GM19372 (cell line): Measurements from ENCODE around the gene OR7A17.

ENCODE experiments used
- ATAC-seq: cut with Tn5 transposase; IDR thresholded peaks from one replicate; pipeline ENCODE4 v1.9.1; 2021; ENCODE audit warnings: mild to moderate bottlenecking, low read depth, moderate library complexity; ENCODE audit not compliant: unreplicated experiment

The OR7A17 gene

GRCh38 chr19:14886032-14886431 is at the start of gene OR7A17:
Gene OR7A17 (minus strand): TSS chr19:14886132. CDS start chr19:14881355, 4,777 bp downstream.
- no peak for ATAC-seq

DNA sequence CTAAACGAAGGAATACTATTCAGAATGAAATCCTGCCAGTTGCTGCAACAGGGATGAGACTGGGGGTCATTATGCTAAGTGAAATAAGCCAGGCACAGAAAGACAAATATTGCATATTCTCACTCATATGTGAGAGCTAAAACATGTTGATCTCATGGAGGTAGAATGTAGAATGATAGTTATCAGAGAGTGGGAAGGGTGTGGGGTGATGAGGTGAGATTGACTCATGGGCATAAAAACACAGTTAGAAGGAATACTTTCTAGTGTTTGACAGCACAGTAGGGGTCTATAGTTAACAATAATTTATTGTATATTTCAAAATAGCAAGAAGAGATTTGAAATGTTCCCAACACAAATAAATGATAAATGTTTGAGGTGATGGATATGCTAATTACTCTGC is 47.6 kb upstream of the OR7A17 start:
- ATAC-seq, result no peak

DNA sequence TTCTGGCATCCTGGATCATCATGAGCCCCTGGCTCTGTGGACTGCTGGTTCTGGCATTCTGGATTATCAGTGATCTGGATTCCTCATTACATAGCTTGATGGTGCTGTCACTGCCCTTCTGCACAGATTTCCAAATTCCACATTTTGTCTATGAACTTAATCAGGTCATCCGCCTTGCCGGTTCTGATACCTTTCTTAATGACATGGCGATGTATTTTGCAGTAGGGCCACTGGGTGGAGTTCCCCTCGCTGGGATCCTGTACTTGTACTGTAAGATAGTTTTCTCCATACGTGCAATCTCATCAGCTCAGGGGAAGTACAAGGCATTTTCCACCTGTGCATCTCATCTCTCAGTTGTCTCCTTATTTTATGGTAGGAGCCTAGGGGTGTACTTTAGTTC is 30.9 kb upstream of the OR7A17 start:
- no peak for ATAC-seq

GRCh38 chr19:14915116-14915515 is 29.2 kb upstream of the OR7A17 start:
- ATAC-seq, result no peak

DNA sequence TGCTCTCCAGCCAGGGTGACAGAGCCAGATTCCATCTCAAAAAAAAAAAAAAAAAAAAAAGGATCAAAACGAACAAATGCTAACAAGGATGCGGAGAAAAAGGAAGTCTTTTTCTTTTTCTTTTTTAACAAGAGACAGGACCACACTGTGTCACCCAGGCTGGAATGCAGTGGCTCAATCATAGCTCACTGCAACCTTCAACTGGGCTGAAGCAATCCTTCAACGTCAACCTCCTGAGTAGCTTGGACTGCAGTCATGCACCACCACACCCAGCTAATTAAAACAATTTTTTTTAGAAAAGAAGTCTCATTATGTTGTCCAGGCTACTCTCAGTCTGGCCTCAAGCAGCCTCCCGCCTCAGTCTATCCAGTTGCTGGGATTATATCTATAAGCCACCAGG is 20.8 kb upstream of the OR7A17 start:
- ATAC-seq, result no peak

- ATAC-seq, result no peak
These were observed 15.8 kb upstream of the OR7A17 start for GRCh38 chr19:14901675-14902260.

DNA sequence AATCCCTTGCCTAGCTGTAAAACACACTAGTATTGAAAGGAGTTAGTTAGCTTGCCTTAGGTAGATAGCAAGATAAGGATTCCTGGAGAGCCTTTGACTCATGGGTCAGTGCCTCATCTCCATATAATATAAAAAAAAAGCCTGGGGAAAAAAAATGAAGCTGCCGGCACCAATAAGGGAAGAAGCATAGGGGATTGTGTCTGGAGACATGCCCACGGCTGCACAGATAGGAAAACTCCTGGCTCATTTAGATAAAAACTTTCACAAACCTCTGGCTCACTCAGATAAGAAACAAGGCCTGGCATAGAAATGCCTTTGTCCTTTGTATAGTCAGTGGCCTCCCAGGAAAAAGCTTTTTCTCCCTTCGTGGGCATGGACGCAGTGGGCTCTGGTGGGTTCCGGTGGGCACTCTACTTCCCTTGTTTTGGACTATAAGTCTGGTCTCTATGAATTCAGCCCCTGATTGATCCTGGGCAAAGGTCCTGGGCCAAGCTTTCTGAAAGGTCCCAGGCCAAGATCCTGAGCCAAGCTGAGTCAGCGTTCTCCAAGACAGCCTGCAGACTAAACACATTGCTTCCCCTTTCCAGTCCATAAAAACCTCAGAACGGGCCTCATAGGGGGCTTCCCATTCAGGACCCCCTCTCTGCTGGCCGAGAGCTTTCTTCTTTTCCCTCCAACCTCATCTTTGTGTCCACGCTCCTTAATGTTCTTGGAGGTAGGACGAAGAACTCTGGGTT is 4.9 kb upstream of the OR7A17 start:
- ATAC-seq, result no peak

DNA sequence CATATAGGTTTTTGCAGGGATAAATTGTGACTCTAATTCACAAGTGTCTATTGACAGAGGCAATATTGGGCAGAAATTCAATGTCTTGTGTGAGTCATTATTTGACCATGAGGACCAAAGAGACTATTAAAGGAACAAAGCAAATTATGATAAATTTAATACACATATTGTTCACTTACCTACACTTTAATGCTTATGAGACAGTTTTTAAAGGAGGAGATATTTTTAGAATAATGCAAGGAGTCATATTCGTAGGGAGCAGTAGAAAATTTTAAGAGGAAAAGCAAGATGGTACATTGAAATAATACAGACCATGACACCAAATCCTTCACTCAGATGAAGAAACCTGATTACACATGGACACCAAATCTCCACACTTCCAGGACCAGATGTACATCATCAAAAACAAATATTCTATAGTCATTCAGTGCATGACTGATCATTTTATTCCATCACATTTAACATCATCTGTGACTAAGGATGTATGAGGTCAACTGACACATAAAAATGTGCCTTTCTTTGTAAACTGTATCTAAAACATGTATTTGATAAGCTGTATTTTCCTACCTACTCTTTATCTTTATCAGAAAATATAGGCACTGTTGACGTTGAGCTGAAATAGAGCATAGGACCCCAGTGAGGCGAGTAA is 4.2 kb upstream of the OR7A17 start:
- no peak for ATAC-seq

DNA sequence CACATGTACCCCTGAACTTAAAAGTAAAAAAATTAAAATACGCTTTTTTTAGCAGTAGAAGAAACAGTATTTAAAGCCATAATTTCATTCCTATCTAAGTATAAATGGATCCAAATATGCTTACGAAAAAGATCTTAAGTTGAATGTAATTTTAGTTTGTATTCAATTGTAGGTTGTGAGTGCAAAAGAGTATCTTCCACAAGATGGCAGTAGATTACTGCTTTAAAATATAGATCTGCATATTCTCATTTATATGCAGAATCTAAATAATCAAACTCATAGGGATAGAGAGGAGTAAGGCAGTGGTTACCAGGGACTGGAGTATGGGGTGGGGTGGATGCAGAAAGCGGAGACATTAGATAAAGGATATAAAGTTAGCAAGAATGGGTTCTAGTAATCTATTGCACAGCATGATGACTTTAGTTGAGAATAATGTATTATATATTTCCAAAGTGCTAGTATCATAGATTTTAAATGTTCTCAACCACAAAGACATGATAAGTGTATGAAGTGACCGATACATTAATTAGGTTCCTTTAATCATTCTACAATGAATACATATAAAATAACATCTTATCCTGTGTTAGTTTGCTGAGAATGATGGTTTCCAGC is 14.2 kb downstream of the OR7A17 start:
- no peak for ATAC-seq

DNA sequence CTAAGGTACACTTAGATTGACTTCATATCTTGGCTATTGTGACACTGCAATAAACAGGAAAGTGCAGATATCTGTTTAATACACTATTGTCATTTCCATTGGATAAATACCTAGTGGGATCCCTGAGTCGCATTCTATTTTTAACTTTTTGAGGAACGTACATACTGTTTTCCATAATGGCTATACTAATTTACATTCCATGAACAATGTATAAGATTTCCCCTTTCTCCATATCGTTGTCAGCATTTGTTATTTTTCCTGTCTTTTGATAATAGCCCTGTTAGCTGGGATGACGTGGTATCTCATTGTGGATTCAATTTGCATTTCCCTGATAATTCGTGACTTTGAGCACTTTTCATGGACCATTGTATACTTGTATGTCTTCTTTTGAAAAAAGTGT is 17.4 kb downstream of the OR7A17 start:
- ATAC-seq, result no peak

DNA sequence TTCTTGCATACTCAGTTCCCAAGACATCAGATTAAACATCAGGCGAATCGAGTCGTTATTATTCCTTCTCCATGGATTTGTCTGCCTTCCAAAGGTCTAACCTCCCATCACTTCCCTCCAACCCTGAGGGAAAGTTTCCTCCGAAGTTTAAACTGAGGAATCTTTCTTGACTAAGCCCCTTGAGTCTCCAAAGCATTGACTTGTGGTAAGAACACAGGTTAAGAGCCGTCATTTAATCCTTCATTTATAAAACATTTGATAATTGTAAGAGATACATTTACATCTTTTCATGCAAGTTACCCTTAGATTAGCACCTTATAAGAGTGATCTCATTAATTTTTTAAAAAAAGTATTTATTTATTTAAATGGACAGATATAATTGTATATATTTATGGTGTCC is 37.1 kb downstream of the OR7A17 start, which contains the start of gene OR7A10:
Gene OR7A10, minus strand, starts transcription at position 101 of the 400 bp plus-strand sequence. CDS start 7,045 bp downstream, outside the sequence.
- no peak for ATAC-seq

GRCh38 chr19:14843578-14843977 is 42.4 kb downstream of the OR7A17 start:
- ATAC-seq, result no peak

DNA sequence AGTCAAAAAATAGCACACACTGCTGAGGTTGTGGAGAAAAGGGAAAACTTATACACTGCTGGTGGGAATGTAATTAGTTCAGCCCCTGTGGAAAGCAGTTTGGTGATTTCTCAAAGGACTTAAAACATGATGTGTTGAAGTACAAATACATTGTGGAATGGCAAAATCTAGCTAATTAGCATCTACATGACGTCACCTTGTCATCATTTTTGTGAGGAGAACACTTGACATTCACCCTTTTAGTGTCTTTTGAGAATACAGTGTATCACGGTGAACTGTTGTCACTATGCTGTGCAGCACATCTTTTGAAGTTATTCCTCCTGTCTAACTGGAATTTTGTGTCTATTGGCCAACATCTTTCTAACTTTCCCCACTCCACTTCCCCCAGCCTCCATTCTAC is 42.8 kb downstream of the OR7A17 start:
- no peak for ATAC-seq

- ATAC-seq, result no peak
These were observed 45.7 kb downstream of the OR7A17 start for GRCh38 chr19:14840206-14840605.

- no peak for ATAC-seq
These were observed 48.5 kb downstream of the OR7A17 start for GRCh38 chr19:14837391-14837790.

DNA sequence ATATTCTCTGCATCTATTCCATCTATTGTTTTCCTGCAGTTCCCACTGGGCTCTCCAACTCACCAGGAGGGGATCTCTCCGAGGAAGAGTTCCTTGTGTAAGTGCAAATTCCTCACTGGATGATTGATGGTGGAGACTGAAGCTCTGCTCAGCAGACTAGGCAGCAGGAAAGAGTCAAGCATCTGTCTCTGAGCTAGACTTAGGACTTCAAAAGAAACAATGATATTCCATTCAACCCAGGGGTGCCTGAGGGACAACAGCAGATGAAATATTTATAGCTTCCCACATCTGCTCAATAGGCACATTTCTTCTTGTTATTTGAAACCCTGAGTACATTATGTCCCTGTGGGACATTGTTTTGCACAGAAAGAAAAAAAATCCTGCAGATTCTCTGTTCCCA is 50.9 kb downstream of the OR7A17 start, which contains the start of the genes OR7A5 and OR7C1:
Gene OR7A5, minus strand, starts transcription at position 175 of the 400 bp plus-strand sequence. CDS start 6,944 bp downstream, outside the sequence.
Gene OR7C1, minus strand, starts transcription at position 175 of the 400 bp plus-strand sequence. CDS start 35,049 bp downstream, outside the sequence.
- ATAC-seq, result no peak

DNA sequence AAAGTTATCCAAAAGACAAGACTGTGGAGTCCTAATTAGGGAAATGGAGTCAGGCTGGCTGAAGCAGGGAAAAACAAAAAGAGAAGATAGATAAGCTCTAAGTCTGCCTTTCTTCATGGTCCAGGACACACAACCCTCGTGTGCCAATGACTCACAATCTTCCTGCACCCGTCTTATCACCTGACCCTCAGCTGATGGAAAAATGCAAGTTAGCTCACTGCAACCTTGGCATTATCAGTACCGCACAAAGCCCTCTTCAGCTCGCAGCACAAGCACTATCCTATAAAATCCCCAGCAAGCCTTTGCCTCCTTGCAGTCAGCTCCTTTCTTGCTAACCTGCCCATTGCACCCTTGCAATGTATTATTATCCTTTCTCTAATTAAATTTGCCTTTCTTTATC is 55.2 kb downstream of the OR7A17 start:
- no peak for ATAC-seq
